Measurements from ENCODE around the gene DSE.

DSE gene

GRCh38 chr6:116491610-116492330 lies 121.0 kb downstream of the DSE start:
- DNase-seq, result no peak

GRCh38 chr6:116492331-116493067 lies 121.8 kb downstream of the DSE start:
- DNase-seq, result no peak

Measured in cerebellar nuclear complex (tissue), 1 donor.